H1 (cell line): ENCODE data around the gene HBA2. TPM values are rescaled to one million over a fixed set of nuclear protein-coding genes. Genes with fewer than 3 reads are reported as not detected.

ENCODE experiments used
- CTCF ChIA-PET: fragments of 300-600 bp; sonication (Branson Sonifier 250); formaldehyde crosslinking; loops from one replicate; lab custom pipeline; 2021; ENCODE audit not compliant: partially characterized antibody; lab: Charles Lee
- POLR2A ChIA-PET: fragments of 300-600 bp; sonication (Branson Sonifier 250); formaldehyde crosslinking; loops from one replicate; lab custom pipeline; 2021; ENCODE audit warnings: inconsistent platforms; ENCODE audit not compliant: partially characterized antibody; lab: Charles Lee
- DNase-seq, 2 experiments: peaks; one replicate each; pipeline versions ENCODE4 v3.0.0 to v3.0.0-alpha.2; 2010 to 2022; ENCODE audit warnings: low spot score in 2 of 2, low read depth in 1 of 2, mixed read lengths in 1 of 2
- FAIRE-seq: peaks from 2 replicates; lab custom pipeline; 2011; peaks lifted over from hg19 to GRCh38; lab: Jason Lieb, UNC
- H2AFZ ChIP-seq: 2 replicates; pipeline ENCODE4 v1.8.1; 2012; ENCODE audit warnings: low read length, inconsistent platforms
- H2AK5ac ChIP-seq: 2 replicates; pipeline ENCODE4 v1.6.1; 2013; ENCODE audit warnings: low read depth, low read length
- H2BK120ac ChIP-seq: replicated peaks from 2 replicates; pipeline ENCODE3; 2013; ENCODE audit warnings: low read depth, low read length, inconsistent platforms
- H2BK12ac ChIP-seq: 2 replicates; pipeline ENCODE4 v1.6.1; 2013; ENCODE audit warnings: low read depth, low read length
- H2BK15ac ChIP-seq: 2 replicates; pipeline ENCODE4 v1.6.1; 2013; ENCODE audit warnings: low read length
- H2BK20ac ChIP-seq: 2 replicates; pipeline ENCODE4 v1.6.1; 2013; ENCODE audit warnings: low read length
- H2BK5ac ChIP-seq: 2 replicates; pipeline ENCODE4 v1.6.1; 2013; ENCODE audit warnings: low read depth, low read length
- H3K14ac ChIP-seq: 2 replicates; pipeline ENCODE4 v1.6.1; 2013; ENCODE audit warnings: inconsistent platforms; ENCODE audit not compliant: insufficient read length
- H3K18ac ChIP-seq: 2 replicates; pipeline ENCODE4 v1.6.1; 2013; ENCODE audit warnings: low read length; ENCODE audit errors: extremely low read depth
- H3K23ac ChIP-seq: 2 replicates; pipeline ENCODE4 v1.6.1; 2013; ENCODE audit warnings: inconsistent platforms; ENCODE audit not compliant: insufficient read length
- H3K23me2 ChIP-seq: 2 replicates; pipeline ENCODE4 v1.6.1; 2013; ENCODE audit warnings: low read depth, low read length
- H3K27ac ChIP-seq: 2 replicates; pipeline ENCODE4 v1.6.1; 2011; ENCODE audit warnings: low read depth, low read length, inconsistent platforms
- H3K27me3 ChIP-seq, 4 experiments: replicated peaks in 1 of 4; 1 replicate in 1 of 4; 2 replicates in 3 of 4; pipeline versions ENCODE4 v1.6.1 to v1.8.1; 2011 to 2013; ENCODE audit warnings: low read length in 3 of 4, mild to moderate bottlenecking in 3 of 4, inconsistent platforms in 2 of 4, mixed read lengths in 2 of 4, moderate library complexity in 1 of 4; ENCODE audit not compliant: control insufficient read depth in 3 of 4, insufficient read depth in 3 of 4; ENCODE audit errors: extremely low read depth in 1 of 4
- H3K36me3 ChIP-seq, 4 experiments: 2 replicates each; pipeline versions ENCODE4 v1.6.1 to v1.8.1; 2011 to 2013; ENCODE audit warnings: mild to moderate bottlenecking in 4 of 4, low read length in 3 of 4, moderate library complexity in 2 of 4, control low read depth in 1 of 4, inconsistent platforms in 1 of 4; ENCODE audit not compliant: insufficient read depth in 4 of 4, control insufficient read depth in 2 of 4
- H3K4ac ChIP-seq: replicated peaks from 2 replicates; pipeline ENCODE3; 2013; ENCODE audit warnings: low read length, low read depth, mixed read lengths, inconsistent platforms; ENCODE audit not compliant: insufficient read length
- H3K4me1 ChIP-seq, 4 experiments: replicated peaks in 1 of 4; 1 replicate in 1 of 4; 2 replicates in 3 of 4; pipeline versions ENCODE4 v1.6.1 to v1.8.1; 2011 to 2013; ENCODE audit warnings: low read length in 3 of 4, inconsistent platforms in 2 of 4, mixed read lengths in 1 of 4; ENCODE audit not compliant: insufficient read depth in 4 of 4, control insufficient read depth in 3 of 4
- H3K4me2 ChIP-seq, 2 experiments: 2 replicates each; pipeline versions ENCODE4 v1.6.1 to v1.8.1; 2011 to 2013; ENCODE audit warnings: low read depth in 2 of 2, low read length in 2 of 2, control low read depth in 1 of 2, inconsistent platforms in 1 of 2, mild to moderate bottlenecking in 1 of 2; ENCODE audit not compliant: insufficient read depth in 1 of 2
- H3K4me3 ChIP-seq, 4 experiments: fragments of 200-600, 300-600 bp in 1 of 4; sonication (generic), shearing (Covaris generic), sonication (Bioruptor Twin) in 1 of 4; 2 replicates each; pipeline versions ENCODE4 v1.5.1 to v1.8.1; 2011 to 2016; ENCODE audit warnings: low read length in 4 of 4, low read depth in 3 of 4, control low read depth in 2 of 4, inconsistent platforms in 2 of 4, mild to moderate bottlenecking in 2 of 4, mixed read lengths in 1 of 4, moderate library complexity in 1 of 4; ENCODE audit not compliant: insufficient read depth in 2 of 4; ENCODE audit errors: extremely low read depth in 1 of 4
- H3K56ac ChIP-seq: replicated peaks from 2 replicates; pipeline ENCODE3; 2013; ENCODE audit warnings: low read depth, mild to moderate bottlenecking, mixed read lengths, low read length, inconsistent platforms; ENCODE audit not compliant: insufficient read length
- H3K79me1 ChIP-seq: 2 replicates; pipeline ENCODE4 v1.6.1; 2013; ENCODE audit warnings: low read depth, low read length, control low read depth
- H3K79me2 ChIP-seq, 2 experiments: 2 replicates each; pipeline versions ENCODE4 v1.6.1 to v1.8.1; 2012 to 2013; ENCODE audit warnings: low read length in 2 of 2, mild to moderate bottlenecking in 2 of 2, inconsistent platforms in 1 of 2; ENCODE audit not compliant: insufficient read depth in 2 of 2, control insufficient read depth in 1 of 2
- H3K9ac ChIP-seq, 4 experiments: replicated peaks in 1 of 4; 1 replicate in 1 of 4; 2 replicates in 3 of 4; pipeline versions ENCODE4 v1.6.1 to v1.8.1; 2011 to 2013; ENCODE audit warnings: low read depth in 3 of 4, low read length in 3 of 4, control low read depth in 2 of 4, mild to moderate bottlenecking in 2 of 4, moderate library complexity in 2 of 4, inconsistent platforms in 1 of 4; ENCODE audit errors: extremely low read depth in 1 of 4
- H3K9me3 ChIP-seq, 2 experiments: 2 replicates each; pipeline versions ENCODE4 v1.6.1 to v1.8.1; 2012 to 2013; ENCODE audit warnings: mild to moderate bottlenecking in 2 of 2, moderate library complexity in 2 of 2, control low read depth in 1 of 2, inconsistent platforms in 1 of 2, low read depth in 1 of 2, low read length in 1 of 2, mixed read lengths in 1 of 2; ENCODE audit not compliant: insufficient read depth in 2 of 2
- H4K20me1 ChIP-seq, 2 experiments: replicated peaks in 1 of 2; 2 replicates each; pipeline versions ENCODE3 to v1.8.1; 2011 to 2013; ENCODE audit warnings: inconsistent platforms in 2 of 2, low read length in 2 of 2, mild to moderate bottlenecking in 1 of 2; ENCODE audit not compliant: insufficient read depth in 2 of 2, control insufficient read depth in 1 of 2
- H4K5ac ChIP-seq: 2 replicates; pipeline ENCODE4 v1.6.1; 2013; ENCODE audit warnings: low read length, low read depth, mixed read lengths, inconsistent platforms; ENCODE audit not compliant: insufficient read length
- H4K8ac ChIP-seq: 2 replicates; pipeline ENCODE4 v1.8.0; 2013; ENCODE audit warnings: mild to moderate bottlenecking, moderate library complexity, low read length, inconsistent platforms; ENCODE audit not compliant: insufficient read depth; ENCODE audit errors: extremely low read depth
- H4K91ac ChIP-seq: replicated peaks from 2 replicates; pipeline ENCODE3; 2013; ENCODE audit warnings: low read length, mixed read lengths, inconsistent platforms; ENCODE audit not compliant: insufficient read length
- ATF2 ChIP-seq: IDR thresholded peaks from 2 replicates; pipeline ENCODE4 v1.6.1; 2012; ENCODE audit warnings: low read length, inconsistent platforms
- CBX8 ChIP-seq: fragments of 300-800, 300-1000 bp; sonication (generic); IDR thresholded peaks from 2 replicates; pipeline ENCODE4 v1.7.1; 2016; ENCODE audit warnings: low read depth, low read length, borderline replicate concordance
- JUND ChIP-seq: IDR thresholded peaks from 2 replicates; pipeline ENCODE4 v1.6.1; 2011; ENCODE audit warnings: mild to moderate bottlenecking, improper control_type of control experiment, low read length
- POLR2AphosphoS5 ChIP-seq: IDR thresholded peaks from 2 replicates; pipeline ENCODE4 v1.6.1; 2011; ENCODE audit warnings: low read depth, low read length
- RBBP5 ChIP-seq: IDR thresholded peaks from 2 replicates; pipeline ENCODE4 v1.7.1; 2012; ENCODE audit warnings: low read depth, mild to moderate bottlenecking, inconsistent platforms, low read length, moderate library complexity, borderline replicate concordance
- SAP30 ChIP-seq: fragments of 300-600 bp; sonication (generic); IDR thresholded peaks from 2 replicates; pipeline ENCODE4 v1.7.1; 2012; ENCODE audit warnings: low read length, moderate library complexity, mild to moderate bottlenecking, inconsistent platforms; ENCODE audit not compliant: insufficient read depth, insufficient replicate concordance
- SIN3A ChIP-seq, 2 experiments: IDR thresholded peaks in 1 of 2; conservative IDR thresholded peaks in 1 of 2; 2 replicates each; pipeline ENCODE4 v1.6.1; 2011 to 2012; ENCODE audit warnings: low read length in 2 of 2, improper control_type of control experiment in 1 of 2, low read depth in 1 of 2, mild to moderate bottlenecking in 1 of 2
- TCF12 ChIP-seq: IDR thresholded peaks from 2 replicates; pipeline ENCODE4 v1.6.1; 2011; ENCODE audit warnings: low read depth, mild to moderate bottlenecking, low read length
- WGBS, 2 experiments: shearing (Covaris generic) in 1 of 2; methylation state at CpG; one replicate each; pipeline versions ENCODE4 v1.1.6 to v1.1.7; 2013 to 2015; ENCODE audit warnings: low lambda C conversion rate in 2 of 2, mixed read lengths in 2 of 2, inconsistent platforms in 1 of 2, low coverage in 1 of 2, missing lambda C conversion rate in 1 of 2; ENCODE audit not compliant: insufficient replicate concordance in 2 of 2, insufficient coverage in 1 of 2, insufficient read length in 1 of 2; ENCODE audit errors: extremely low coverage in 1 of 2, missing lambda C conversion rate in 1 of 2; 5-methylcytosine and 5-hydroxymethylcytosine counted together
- polyA plus RNA-seq, 7 experiments: library from polyadenylated mRNA; depleted of rRNA in 3 of 7; stranded (reverse) in 5 of 7; unstranded in 2 of 7; fragments of >200 nt in 5 of 7; fragments of 200-250 nt in 2 of 7; gene quantifications; 1 replicate in 5 of 7; 2 replicates in 1 of 7; 4 replicates in 1 of 7; pipeline versions ENCODE4 v1.2.1 to v1.2.3, GENCODE V29; 2011 to 2013; ENCODE audit warnings: missing spikeins in 2 of 7, mixed read lengths in 2 of 7
- total RNA-seq: library from RNA; stranded (reverse); fragmentation: NEBNext Ultra II Directional; extraction: Animal tissue kit (Norgen Biotek cat#: 25700); gene quantifications from 2 replicates; pipeline ENCODE4 v1.2.1, GENCODE V29; 2021

HBA2 gene
- total and polyA plus RNA-seq, 2 of the 8 experiments (the other 6 are each of a cell fraction or from before 2014, with no cell fraction given), result 6.1 TPM; not detected in 1

GRCh38 chr16:185691-186090, 13.0 kb downstream of the HBA2 start:
- Histone ChIP-seq H3K23ac (no peak overlapping the region), H3K18ac (no peak overlapping the region), H3K36me3 (peaks cover 17 to 36% (median 31%) of the 10 kb centered on the region in 4 experiments; a peak in 7 of 8 replicates), H3K14ac (no peak overlapping the region), H3K79me1 (no peaks in the 10 kb centered on the region; the same call in 1 of the 2 replicates), H4K20me1 (peaks cover 7 to 11% of the 10 kb centered on the region in 2 experiments), H3K56ac (no peak overlapping the region), H4K8ac (no peak overlapping the region), H3K9me3 (peaks cover 0 to 3% of the 10 kb centered on the region in 2 experiments; a peak in 1 of 4 replicates), H3K27ac (no peak overlapping the region), H3K4ac (no peak overlapping the region), H2BK120ac (no peak overlapping the region), H2BK15ac (no peak overlapping the region)
- DNase-seq, result no peak
- ChIA-PET CTCF (interaction anchor here (0.9 to 1.2 kb wide), 2 partner anchors 42 to 68 kb away, joined by 3 read pairs; no protein-coding TSS in a partner anchor), POLR2A (interaction anchor here (1.0 kb wide), 1 partner anchor 16 kb away, joined by 4 read pairs; no protein-coding TSS in a partner anchor)
- 0 out of 2 replicates have a peak, but pooled peaks have one; percentile 6 for TF ChIP-seq POLR2AphosphoS5
- no peak for TF ChIP-seq ATF2
- no peak for TF ChIP-seq CBX8
- no peak for TF ChIP-seq SAP30
- no peak for TF ChIP-seq SIN3A (conservative IDR thresholded peaks at IDR 0.05 in 1 of 2, IDR thresholded peaks at IDR 0.05 in 1 of 2; ENCODE audit: low read depth in 1 of 2, low read length in 2 of 2)
- no peak for TF ChIP-seq TCF12
- TF ChIP-seq RBBP5, result no peak
- TF ChIP-seq JUND, result no peak
- TF ChIP-seq, all 59 proteins: peak for 1
- Histone ChIP-seq H2AFZ (no peak overlapping the region), H2BK12ac (no peak overlapping the region), H3K9ac (no peak overlapping the region), H3K79me2 (no peaks in the 10 kb centered on the region), H4K5ac (no peak overlapping the region), H2BK5ac (no peak overlapping the region), H3K23me2 (peaks cover 4% of the 10 kb centered on the region; the same call in 1 of the 2 replicates), H3K4me3 (no peak overlapping the region), H3K27me3 (peaks cover under 1 to 5% (median 4%) of the 10 kb centered on the region in 4 experiments; a peak in 5 of 7 replicates), H4K91ac (no peak overlapping the region), H2BK20ac (no peak overlapping the region), H3K4me2 (no peak overlapping the region), H3K4me1 (peaks cover 0 to 5% (median 1%) of the 10 kb centered on the region in 4 experiments; a peak in 4 of 7 replicates), H2AK5ac (no peak overlapping the region)
- no peak for FAIRE-seq
- WGBS, 2 experiments, result 97% methylated on average over 9 of the region's 11 CpGs; no CpG with 5 or more reads in 1 of the 2 experiments
